ENCODE results near the gene OASL.

DNA sequence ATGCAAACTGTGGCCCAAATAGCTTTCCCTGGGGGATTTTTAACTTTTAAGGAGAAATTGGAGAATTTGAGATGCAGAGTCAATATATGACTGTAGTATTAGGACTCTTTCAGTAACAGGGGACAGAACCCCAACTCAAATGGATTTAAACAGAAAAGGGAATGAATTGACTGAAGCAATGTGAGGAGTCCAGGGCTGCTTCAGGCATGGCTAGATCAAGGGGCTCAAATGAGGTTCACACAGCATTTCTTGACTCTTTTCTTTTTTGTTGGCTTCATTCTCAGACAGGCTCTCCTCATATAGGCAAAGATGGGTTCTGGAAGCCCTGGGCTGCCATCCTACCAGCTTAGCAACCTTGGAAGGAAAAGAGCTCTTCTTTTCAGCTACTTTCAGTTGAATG, 47.1 kb downstream of the OASL start:
- TF ChIP-seq, protein P1, sequence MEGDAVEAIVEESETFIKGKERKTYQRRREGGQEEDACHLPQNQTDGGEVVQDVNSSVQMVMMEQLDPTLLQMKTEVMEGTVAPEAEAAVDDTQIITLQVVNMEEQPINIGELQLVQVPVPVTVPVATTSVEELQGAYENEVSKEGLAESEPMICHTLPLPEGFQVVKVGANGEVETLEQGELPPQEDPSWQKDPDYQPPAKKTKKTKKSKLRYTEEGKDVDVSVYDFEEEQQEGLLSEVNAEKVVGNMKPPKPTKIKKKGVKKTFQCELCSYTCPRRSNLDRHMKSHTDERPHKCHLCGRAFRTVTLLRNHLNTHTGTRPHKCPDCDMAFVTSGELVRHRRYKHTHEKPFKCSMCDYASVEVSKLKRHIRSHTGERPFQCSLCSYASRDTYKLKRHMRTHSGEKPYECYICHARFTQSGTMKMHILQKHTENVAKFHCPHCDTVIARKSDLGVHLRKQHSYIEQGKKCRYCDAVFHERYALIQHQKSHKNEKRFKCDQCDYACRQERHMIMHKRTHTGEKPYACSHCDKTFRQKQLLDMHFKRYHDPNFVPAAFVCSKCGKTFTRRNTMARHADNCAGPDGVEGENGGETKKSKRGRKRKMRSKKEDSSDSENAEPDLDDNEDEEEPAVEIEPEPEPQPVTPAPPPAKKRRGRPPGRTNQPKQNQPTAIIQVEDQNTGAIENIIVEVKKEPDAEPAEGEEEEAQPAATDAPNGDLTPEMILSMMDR (IDR thresholded peaks at IDR 0.05; ENCODE audit: low read depth, low read length) = no peak
- TF ChIP-seq POLR2A (IDR thresholded peaks at IDR 0.05; ENCODE audit: extremely low read depth, insufficient read length) = no peak
- TF ChIP-seq, protein P2, sequence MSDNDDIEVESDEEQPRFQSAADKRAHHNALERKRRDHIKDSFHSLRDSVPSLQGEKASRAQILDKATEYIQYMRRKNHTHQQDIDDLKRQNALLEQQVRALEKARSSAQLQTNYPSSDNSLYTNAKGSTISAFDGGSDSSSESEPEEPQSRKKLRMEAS (IDR thresholded peaks at IDR 0.05; ENCODE audit: low read depth, low read length) = no peak
- no peak for TF ChIP-seq MYC (IDR thresholded peaks at IDR 0.05; ENCODE audit: low read depth, low read length)
